Epithelial cell of proximal tubule (primary cell): ENCODE results near the gene ATG10. TPM values are rescaled to one million over a fixed set of nuclear protein-coding genes. Genes with fewer than 3 reads are reported as not detected.

ENCODE experiments used
- DNase-seq: peaks from one replicate; pipeline ENCODE4 v3.0.0-alpha.2; 2011; ENCODE audit warnings: low read depth
- H3K4me3 ChIP-seq: 2 replicates; pipeline ENCODE4 v1.5.1; 2011; ENCODE audit warnings: low read depth, mild to moderate bottlenecking, low read length
- CTCF ChIP-seq: conservative IDR thresholded peaks from 2 replicates; pipeline ENCODE4 v1.5.1; 2012; ENCODE audit warnings: low read depth, mild to moderate bottlenecking, low read length
- total RNA-seq: library from RNA; depleted of rRNA; stranded (reverse); fragments of >200 nt; gene quantifications from 2 replicates; pipeline ENCODE4 v1.2.3, GENCODE V29; 2015

The ATG10 gene
- total RNA-seq, 1 donor from 2014 or later, result 20.9 TPM

GRCh38 chr5:82168294-82168693, 196.5 kb downstream of the ATG10 start:
- DNase-seq, result no peak
- no peak for TF ChIP-seq CTCF

GRCh38 chr5:82169892-82170291, 198.1 kb downstream of the ATG10 start:
- DNase-seq, result no peak
- TF ChIP-seq CTCF, result no peak
- H3K4me3 ChIP-seq, result no peak overlapping the region

More at GRCh38 chr5:82168294-82168693, 196.5 kb downstream of the ATG10 start:
- H3K4me3 ChIP-seq, result no peak overlapping the region

- DNase-seq, result no peak
- H3K4me3 ChIP-seq, result no peak overlapping the region
- peak; percentile 94 for TF ChIP-seq CTCF
Measured at GRCh38 chr5:82174128-82174918, 202.5 kb downstream of the ATG10 start.

- TF ChIP-seq CTCF, result no peak
- no peak overlapping the region for H3K4me3 ChIP-seq
- no peak for DNase-seq
Measured at GRCh38 chr5:82174919-82175219, 203.0 kb downstream of the ATG10 start.

- DNase-seq, result no peak
- TF ChIP-seq CTCF, result no peak
- no peak overlapping the region for H3K4me3 ChIP-seq
Measured at GRCh38 chr5:82176115-82176814, 204.4 kb downstream of the ATG10 start.

GRCh38 chr5:82178378-82178777, 206.6 kb downstream of the ATG10 start:
- DNase-seq, result no peak
- TF ChIP-seq CTCF, result no peak

GRCh38 chr5:82182662-82183061, 210.8 kb downstream of the ATG10 start:
- H3K4me3 ChIP-seq, result no peak overlapping the region
- DNase-seq, result no peak
- TF ChIP-seq CTCF, result no peak

More at GRCh38 chr5:82178378-82178777, 206.6 kb downstream of the ATG10 start:
- no peak overlapping the region for H3K4me3 ChIP-seq
